Measurements from ENCODE around the gene PPIP5K1.

Gene PPIP5K1

GRCh38 chr15:43544266-43544665 lies 45.7 kb downstream of the PPIP5K1 start:
- no peak for DNase-seq

DNA sequence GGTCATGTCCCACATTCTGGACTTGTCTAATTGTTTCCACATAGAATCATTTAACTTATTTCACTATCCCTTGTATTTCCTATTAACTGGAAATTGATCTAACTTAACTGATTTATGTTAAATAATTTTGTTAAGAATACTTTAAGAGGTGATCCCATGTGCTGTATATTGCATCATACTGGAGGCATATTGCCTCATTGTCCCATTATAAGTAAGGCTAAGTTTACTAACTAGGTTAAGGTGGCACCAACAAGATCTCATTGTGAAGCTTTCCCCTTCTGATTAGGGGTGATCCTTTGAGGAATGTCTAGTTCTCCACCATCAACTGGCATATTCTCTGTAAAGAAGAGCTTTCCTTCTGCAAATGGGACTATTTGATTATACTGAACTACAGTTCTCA lies 48.2 kb downstream of the PPIP5K1 start:
- no peak for DNase-seq

- no peak for DNase-seq
Observed at GRCh38 chr15:43538091-43538490, 51.9 kb downstream of the PPIP5K1 start.

DNA sequence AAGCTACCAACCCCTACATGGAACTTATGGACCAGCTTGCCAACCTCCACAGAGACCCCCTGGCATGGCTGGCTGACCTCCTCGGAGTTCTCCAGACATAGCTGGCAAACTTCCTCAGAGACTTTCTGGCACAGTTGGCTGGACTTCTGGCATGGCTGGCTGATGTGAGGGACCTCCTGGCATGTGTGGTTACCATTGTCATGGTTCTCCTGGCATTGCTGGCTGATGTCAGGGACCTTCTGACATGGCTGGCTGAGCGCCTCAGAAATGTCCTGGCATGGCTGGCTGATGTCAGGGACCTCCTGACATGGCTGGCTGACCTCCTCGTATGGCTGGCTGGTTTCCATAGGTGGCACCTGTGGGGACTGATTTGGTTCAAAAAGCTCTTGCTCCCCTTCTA lies 55.1 kb downstream of the PPIP5K1 start:
- no peak for DNase-seq

- DNase-seq: peak; percentile 43
Observed at GRCh38 chr15:43532826-43533225, 57.2 kb downstream of the PPIP5K1 start.

DNA sequence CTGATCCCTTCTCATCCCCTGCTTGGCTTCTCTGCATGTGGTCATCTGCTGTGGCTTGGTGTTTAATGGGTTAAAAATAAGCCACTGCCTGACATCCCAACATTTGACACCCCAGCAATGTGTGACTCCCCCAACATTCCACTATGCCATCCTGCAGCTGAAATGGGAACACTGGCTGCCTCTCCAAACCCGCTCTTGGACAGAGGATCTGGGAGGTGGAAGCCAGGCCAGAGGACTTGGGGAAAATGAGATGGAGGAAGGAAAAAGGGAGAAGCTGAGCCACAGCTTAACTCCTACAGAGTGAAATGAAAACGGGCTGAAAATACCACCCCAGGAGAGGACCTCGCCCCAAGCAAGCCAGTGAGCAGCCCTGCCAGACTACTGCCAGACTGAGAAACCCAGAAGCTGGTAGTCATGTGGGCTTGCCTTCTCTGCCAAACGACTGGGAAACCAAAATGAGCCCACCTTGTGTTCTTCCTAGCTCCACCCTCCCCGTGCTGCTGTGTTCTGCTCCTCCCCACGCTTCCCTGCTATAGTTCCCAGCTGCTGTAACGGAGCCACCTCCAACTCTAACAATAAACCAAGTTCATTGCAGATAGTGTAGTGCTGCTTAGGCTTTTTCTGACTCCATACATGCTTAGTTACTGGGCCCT lies 58.9 kb downstream of the PPIP5K1 start:
- no peak for DNase-seq

DNA sequence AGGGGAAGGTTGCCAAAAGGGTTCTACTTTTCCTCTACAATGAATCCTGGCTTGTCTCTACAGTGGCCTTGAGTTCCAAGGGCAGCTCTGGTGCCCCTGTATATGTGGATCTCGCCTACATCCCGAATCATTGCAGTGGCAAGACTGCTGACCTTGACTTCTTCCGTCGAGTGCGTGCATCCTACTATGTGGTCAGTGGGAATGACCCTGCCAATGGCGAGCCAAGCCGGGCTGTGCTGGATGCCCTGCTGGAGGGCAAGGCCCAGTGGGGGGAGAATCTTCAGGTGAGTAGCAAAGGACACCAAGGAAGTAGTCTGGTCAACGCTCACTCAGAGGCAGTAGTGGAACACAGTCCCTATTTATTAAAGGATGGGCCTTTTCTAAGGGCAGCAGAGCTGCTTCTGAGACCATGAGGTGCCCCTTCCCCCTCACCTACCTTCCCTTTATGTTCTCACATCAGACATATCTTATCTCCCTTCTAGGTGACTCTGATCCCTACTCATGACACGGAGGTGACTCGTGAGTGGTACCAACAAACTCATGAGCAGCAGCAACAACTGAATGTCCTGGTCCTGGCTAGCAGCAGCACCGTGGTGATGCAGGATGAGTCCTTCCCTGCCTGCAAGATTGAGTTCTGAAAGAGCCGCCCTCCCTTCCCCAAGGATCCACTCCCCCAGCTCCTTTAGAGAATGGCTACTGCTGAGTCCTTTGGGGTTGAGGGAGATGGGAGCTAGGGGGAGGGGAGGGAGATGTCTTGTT lies 60.2 kb downstream of the PPIP5K1 start:
- DNase-seq: no peak

GRCh38 chr15:43529141-43529540 lies 60.9 kb downstream of the PPIP5K1 start:
- DNase-seq: no peak

DNA sequence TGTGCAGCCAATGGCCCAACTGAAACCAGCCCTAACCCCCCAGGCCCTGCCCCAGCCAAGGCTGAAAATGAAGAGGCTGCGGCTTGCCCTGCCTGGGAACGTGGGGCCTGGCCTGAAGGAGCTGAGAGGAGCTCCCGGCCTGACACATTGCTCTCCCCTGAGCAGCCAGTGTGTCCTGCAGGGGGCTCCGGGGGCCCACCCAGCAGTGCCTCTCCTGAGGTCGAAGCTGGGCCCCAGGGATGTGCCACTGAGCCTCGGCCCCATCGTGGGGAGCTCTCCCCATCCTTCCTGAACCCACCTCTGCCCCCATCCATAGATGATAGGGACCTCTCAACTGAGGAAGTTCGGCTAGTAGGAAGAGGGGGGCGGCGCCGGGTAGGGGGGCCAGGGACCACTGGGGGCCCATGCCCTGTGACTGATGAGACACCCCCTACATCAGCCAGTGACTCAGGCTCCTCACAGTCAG lies 61.4 kb downstream of the PPIP5K1 start:
- DNase-seq: no peak

DNA sequence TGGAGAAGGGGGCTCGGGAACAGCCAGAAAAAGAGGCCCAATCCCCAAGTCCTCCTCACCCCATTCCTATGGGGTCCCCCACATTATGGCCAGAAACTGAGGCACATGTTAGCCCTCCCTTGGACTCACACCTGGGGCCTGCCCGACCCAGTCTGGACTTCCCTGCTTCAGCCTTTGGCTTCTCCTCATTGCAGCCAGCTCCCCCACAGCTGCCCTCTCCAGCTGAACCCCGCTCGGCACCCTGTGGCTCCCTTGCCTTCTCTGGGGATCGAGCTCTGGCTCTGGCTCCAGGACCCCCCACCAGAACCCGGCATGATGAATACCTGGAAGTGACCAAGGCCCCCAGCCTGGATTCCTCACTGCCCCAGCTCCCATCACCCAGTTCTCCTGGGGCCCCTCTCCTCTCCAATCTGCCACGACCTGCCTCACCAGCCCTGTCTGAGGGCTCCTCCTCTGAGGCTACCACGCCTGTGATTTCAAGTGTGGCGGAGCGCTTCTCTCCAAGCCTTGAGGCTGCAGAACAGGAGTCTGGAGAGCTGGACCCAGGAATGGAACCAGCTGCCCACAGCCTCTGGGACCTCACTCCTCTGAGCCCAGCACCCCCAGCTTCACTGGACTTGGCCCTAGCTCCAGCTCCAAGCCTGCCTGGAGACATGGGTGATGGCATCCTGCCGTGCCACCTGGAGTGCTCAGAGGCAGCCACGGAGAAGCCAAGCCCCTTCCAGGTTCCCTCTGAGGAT lies 62.0 kb downstream of the PPIP5K1 start:
- DNase-seq: no peak

DNA sequence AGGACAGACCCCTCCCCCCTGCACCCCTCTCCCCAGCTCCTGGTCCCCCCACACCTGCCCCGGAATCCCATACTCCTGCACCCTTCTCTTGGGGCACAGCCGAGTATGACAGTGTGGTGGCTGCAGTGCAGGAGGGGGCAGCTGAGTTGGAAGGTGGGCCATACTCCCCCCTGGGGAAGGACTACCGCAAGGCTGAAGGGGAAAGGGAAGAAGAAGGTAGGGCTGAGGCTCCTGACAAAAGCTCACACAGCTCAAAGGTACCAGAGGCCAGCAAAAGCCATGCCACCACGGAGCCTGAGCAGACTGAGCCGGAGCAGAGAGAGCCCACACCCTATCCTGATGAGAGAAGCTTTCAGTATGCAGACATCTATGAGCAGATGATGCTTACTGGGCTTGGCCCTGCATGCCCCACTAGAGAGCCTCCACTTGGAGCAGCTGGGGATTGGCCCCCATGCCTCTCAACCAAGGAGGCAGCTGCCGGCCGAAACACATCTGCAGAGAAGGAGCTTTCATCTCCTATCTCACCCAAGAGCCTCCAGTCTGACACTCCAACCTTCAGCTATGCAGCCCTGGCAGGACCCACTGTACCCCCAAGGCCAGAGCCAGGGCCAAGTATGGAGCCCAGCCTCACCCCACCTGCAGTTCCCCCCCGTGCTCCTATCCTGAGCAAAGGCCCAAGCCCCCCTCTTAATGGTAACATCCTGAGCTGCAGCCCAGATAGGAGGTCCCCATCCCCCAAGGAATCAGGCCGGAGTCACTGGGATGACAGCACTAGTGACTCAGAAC lies 62.8 kb downstream of the PPIP5K1 start:
- no peak for DNase-seq

DNA sequence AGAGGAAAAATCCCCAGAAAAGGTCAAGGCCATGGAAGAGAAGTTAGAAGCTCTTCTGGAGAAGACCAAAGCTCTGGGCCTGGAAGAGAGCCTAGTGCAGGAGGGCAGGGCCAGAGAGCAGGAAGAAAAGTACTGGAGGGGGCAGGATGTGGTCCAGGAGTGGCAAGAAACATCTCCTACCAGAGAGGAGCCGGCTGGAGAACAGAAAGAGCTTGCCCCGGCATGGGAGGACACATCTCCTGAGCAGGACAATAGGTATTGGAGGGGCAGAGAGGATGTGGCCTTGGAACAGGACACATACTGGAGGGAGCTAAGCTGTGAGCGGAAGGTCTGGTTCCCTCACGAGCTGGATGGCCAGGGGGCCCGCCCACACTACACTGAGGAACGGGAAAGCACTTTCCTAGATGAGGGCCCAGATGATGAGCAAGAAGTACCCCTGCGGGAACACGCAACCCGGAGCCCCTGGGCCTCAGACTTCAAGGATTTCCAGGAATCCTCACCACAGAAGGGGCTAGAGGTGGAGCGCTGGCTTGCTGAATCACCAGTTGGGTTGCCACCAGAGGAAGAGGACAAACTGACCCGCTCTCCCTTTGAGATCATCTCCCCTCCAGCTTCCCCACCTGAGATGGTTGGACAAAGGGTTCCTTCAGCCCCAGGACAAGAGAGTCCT lies 63.6 kb downstream of the PPIP5K1 start:
- no peak for DNase-seq

DNA sequence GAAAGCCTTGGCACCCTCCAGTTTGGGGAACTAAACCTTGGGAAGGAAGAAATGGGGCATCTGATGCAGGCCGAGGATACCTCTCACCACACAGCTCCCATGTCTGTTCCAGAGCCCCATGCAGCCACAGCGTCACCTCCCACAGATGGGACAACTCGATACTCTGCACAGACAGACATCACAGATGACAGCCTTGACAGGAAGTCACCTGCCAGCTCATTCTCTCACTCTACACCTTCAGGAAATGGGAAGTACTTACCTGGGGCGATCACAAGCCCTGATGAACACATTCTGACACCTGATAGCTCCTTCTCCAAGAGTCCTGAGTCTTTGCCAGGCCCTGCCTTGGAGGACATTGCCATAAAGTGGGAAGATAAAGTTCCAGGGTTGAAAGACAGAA lies 64.9 kb downstream of the PPIP5K1 start:
- no peak for DNase-seq

GRCh38 chr15:43524254-43524845 lies 65.7 kb downstream of the PPIP5K1 start:
- no peak for DNase-seq

- no peak for DNase-seq
Observed at GRCh38 chr15:43523646-43524045, 66.4 kb downstream of the PPIP5K1 start.

DNA sequence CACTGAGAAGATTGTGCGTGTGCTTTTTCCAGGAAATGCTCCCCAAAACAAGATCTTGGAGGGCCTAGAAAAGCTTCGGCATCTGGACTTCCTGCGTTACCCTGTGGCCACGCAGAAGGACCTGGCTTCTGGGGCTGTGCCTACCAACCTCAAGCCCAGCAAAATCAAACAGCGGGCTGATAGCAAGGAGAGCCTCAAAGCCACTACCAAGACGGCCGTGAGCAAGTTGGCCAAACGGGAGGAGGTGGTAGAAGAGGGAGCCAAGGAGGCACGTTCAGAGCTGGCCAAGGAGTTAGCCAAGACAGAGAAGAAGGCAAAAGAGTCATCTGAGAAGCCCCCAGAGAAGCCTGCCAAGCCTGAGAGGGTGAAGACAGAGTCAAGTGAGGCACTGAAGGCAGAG lies 67.8 kb downstream of the PPIP5K1 start:
- DNase-seq: no peak

DNA sequence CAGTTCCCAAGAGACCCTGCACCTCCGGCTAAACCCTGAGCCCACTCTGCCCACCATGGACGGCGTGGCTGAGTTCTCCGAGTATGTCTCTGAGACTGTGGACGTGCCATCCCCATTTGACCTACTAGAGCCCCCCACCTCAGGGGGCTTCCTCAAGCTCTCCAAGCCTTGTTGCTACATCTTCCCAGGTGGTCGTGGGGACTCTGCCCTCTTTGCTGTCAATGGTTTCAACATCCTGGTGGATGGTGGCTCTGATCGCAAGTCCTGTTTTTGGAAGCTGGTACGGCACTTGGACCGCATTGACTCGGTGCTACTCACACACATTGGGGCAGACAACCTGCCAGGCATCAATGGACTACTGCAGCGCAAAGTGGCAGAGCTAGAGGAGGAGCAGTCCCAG lies 68.6 kb downstream of the PPIP5K1 start:
- DNase-seq: no peak

GRCh38 chr15:43520138-43520537 lies 69.9 kb downstream of the PPIP5K1 start:
- DNase-seq: no peak

DNA sequence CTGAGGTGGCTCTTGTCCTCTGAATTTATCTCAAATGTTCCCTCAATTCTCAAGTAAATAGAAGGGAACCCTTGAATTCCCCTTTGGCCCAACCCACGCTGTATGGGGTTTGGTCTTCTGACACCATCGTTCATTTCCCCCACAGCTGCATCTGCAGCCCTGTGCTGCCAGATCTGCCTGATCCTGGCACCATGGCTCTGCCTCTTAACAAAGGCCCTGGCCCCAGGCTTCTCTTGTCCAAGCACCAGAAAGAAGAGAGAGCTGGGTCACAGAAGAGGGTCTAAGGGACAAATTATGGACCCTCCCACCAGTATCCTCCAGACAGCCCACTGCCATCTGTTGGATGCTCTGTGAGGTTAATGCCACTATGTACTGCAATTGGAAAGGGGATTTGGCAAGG lies 70.8 kb downstream of the PPIP5K1 start:
- no peak for DNase-seq

GRCh38 chr15:43518197-43518761 lies 71.7 kb downstream of the PPIP5K1 start:
- DNase-seq: peak; percentile 83

GRCh38 chr15:43517354-43518196 lies 72.4 kb downstream of the PPIP5K1 start, which contains the start of gene MAP1A:
Gene MAP1A (plus strand): TSS chr15:43517608. CDS start chr15:43521474, 3,866 bp downstream.
- DNase-seq: peak; percentile 85
